ENCODE data around the gene CPN1.

CPN1 gene

DNA sequence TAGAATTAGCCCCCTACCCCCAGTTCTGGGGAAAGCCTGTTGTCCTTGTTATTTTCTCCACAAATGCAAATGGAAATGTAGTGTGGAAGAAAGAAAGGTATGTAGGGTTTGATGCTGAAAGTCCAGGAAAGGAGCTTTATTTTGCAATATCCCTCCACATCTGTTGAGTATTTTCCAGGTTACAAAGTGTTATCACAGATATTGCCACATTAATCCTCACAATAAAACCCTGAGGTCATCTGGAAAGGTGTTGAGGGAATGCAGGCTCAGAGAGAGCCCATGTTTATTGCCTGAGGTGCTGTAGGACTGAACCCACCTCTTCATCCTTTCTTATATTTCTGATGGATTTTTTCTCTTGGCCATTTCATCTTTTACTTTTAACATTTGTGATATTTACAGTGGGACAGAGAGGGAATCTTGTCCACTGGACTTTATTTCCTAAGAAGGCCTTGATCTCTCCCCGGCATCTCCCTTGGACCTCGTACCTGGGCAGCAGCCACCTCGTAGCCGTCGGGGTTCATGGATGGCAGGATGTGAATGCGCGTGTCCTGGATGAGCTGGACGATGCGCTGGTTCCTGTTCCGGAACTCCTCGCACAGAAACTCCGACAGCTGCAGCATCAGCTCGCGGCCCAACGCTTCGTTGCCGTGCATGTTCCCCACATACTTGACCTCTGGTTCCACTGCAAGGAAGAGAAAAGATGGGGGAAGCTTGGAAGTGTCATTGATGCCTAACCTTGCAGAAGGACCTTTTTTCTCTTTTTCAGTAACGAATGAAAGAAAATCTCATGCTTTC is 6.0 kb downstream of the CPN1 start:
- no peak for DNase-seq

DNA sequence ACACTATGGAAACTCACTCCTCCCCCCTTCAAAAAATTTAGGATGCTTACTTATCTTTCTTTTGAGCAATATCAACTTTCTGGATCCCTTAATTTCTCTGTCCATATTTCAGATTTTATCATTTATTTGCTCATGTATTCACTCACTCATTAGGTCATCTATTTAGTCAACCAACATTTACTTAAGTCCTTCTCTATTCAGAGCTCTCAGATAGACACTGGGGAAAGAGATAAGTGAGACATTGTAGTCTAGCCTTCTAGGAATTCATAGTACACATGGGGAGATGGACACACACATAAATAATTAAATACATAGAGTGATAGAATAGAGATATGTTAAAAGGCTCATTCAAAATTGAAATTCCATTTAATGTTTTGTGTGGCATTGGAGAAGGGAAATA is 9.2 kb downstream of the CPN1 start:
- no peak for DNase-seq

DNA sequence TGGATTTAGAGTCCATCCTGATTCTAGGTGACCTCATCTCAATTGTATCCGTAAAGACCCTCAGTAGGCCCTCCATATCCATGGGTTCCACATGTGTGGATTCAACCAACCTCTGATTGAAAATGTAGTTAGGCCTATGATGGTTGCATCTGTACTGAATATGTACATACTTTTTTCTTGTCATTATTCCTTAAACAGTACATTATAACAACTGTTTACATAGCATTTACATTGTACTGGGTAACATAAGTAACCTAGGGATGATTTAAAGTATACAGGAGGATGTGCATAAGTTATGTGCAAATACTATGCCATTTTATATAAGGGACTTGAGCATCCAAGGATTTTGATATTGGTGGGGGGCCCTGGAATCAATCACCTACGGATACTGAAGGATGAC is 10.1 kb downstream of the CPN1 start:
- no peak for DNase-seq

DNA sequence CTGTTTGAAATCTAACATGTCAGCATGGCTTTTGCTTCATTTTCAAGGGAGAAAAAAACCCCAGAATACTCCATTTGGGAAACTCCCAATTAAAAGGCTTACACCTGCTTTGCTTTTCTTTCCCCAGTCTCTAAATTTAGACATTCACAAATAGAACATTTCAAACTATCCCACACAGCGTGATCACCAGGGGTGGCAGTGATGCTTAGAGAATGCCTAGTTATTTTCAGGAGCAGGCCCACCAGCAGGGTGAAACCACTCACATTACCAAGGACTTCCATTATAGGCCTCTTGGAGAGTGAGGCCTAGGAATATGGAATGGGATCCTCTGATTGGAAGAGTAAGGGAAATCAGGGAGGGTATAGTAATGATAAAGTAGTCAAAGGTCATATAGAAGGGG is 14.2 kb downstream of the CPN1 start:
- no peak for DNase-seq

DNA sequence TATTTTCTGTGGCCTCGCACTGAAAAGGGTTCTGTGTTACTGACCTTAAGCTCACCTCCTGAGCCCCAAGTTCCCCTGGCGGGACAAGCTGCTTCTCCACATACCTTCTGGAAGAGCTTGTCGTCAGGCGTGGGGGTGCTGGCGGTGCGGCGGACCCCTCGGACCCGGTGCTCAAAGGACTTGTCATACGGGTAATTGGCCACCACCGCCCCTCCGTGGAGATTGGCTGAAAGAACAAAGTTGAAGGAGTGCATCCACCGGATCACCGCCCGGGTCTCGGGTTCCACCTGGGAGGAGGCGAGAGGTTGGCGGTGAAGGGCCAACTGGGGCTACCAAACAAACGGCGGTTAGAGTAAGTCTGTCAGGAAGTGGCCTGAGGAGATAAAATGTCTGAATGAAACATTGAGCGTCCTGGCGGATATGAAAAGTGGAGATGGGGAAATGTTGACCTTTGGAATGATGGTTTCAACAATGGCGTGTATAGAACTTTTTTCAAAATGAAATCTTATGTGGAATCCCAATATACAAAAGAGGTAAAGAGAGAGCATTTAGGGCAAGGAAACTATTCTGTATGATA is 16.5 kb downstream of the CPN1 start:
- DNase-seq, result no peak

DNA sequence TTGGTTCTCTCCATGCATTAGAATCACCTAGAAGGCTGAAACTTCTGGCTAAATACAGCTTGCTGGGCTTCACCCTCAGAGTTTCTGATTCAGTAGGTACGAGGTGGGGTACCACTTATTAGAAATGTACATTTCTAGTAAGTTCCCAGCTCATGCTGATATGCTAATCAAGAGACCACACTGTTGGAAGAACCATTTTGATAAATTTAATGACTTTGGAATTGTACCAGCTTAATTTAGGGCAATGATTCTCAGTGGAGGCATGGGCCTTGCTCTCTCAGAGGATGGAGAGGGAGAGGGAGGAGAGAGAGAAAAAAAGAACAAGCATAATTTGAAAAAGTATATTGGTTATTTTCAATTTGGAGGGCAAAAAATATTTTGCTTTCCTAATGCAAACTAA is 20.3 kb downstream of the CPN1 start:
- DNase-seq, result no peak

DNA sequence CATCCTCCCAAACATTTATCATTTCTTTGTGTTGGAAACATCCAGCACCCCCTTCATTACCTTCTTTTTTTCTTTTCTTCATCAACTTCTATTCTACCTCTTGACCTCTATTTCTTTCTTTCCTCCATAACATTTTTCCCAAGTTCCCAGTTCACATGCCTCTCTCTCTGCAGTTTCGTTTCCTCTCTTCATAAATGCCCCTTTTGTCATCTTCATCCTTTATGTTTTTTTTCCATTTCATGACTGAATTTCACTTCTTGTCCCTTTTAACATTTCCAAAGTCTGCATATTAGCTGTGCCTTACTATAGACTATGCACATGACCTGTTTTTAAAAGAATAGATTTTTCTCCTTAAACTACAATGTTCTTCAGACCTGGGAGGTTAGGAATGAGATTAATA is 23.7 kb downstream of the CPN1 start:
- no peak for DNase-seq

DNA sequence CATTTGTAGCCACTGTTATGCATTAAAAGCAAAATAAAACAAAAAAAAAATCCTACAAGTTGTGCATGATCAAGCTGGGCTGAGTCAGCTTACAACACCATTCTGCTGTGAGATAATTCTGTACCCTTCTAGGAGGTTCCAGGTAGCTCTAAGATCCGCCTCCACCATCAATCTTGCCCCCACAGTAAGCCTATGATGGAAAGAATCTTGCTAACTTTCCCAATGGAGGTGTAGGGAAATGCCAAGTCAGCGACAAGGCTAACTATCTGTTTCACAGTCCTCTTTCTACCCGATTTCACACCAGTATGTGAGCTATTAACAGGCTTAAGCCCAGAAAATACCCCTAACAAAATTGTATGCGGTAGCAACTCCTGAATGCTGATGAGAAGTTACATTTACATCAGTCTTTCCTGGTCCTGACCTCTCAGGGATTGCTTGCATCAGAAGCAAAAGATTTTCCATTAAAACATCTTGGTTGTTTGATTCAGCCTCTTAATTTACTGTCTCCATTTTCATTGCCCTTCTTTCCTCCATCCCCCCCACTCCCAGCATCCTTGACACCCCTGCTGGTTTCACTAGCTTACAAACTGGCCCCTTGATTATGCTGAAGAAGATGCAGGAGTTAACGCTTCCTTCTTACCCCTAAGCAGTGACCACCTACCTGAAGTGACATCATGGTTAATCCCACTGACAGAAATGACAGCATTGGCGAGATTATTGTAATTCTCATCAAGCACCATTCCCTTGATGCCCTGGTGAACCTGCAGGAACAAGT is 27.8 kb downstream of the CPN1 start:
- DNase-seq, result no peak

DNA sequence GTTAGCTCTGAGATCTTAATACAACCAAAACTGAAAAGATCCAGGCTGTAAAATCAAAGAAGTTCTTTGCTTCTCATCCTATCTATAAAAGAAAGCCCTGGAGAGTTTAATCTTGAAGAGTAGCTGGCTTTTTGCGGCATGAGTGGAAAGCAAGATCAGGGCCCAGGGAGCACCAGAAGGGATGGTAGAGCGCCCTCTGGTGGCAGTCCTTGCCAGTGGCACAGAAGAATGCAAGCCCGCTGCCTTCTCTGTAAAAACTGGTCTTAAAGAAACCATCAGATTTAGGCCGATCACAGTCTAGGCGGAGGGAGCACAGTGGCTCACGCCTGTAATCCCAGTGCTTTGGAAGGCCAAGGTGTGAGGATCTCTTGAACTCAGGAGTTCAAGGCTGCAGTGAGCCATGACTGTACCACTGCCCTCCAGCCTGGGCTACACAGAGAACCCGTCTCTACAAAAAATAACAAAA is 35.6 kb downstream of the CPN1 start:
- peak; percentile 19 to 65 for DNase-seq

DNA sequence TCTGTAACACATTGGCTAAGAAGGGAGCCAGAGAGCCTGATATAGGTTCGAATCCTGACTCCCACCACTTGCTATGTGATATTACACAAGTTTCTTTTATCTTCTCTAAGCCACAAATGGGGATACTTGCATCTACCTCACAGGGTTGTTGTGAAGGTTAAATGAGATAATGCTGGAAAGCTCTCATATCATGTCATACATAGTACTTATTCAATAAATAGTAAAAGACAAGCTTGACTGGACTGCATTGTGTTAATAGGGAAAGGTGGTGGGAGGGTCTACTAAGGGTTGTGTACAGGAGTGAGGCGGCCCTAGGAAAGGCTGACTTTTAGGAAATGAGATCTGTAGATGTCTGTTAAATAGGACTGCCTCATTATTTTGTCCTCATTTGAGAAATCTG is 36.1 kb downstream of the CPN1 start:
- no peak for DNase-seq

DNA sequence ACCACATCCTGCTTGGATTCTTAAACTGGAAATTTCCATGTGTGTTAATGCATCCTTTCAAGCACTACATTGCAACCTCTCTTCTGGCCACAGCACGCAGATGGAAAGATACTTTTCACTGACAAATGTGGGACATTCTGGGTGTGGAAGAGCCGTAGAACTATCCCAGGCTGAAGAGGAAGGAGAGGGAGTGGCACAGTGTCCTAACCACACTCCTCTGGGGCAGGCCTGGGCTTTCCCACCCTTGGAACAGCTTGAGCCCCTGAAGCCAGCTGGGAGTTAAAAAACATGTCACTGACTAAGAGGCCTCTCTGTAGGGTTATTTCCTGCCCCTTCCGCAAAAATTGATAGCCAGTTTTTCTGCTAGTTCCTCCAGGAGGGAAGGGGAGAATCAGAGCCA is 37.9 kb downstream of the CPN1 start:
- no peak for DNase-seq

DNA sequence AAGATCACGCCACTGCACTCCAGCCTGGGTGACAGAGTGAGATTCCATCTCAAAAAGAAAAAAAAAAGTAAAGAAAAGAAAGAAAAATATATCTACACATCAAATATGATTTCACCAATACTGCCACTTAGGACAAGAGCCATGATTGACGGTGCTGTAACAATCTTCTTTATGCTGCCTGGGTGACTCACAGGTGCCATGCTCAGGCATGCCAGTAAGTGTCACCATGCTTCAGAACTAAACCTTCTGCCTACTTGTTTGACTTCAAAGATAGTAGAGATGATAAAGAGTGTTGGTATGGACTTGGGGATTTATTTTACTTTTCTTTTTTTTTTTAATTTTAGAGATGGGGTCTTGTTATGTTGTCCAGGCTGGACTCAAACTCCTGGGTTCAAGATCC is 38.3 kb downstream of the CPN1 start:
- DNase-seq, result no peak

DNA sequence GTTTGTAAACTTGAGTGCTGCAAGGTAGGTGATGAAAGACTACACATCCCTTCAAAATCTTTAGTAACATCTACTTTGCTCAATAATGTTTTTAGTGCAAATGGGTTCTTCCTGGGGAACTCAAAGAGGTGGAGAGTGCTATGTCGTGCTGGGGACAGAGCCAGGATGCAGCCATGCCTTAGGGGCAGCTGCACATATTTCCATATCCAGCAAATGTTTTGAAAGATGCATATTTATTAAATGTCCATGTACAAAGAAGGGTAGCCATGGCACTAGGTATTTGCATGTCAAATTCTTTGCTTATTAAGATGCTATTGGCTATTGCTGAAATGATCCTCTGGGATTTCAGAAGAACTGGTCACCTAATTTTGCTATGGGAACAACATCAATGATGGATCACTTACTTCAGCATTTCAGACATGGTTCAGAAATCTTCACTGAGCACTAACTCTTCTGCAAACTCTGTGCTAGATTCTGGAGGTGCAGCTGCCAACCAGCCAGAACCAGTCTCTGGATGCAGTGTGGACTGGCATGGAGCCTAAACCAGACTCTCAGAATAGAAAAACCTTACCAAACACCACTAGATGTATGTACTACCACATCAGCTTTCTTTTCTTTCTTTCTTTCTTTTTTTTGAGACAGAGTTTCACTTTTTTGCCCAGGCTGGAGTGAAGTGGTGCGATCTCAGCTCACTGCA is 40.2 kb downstream of the CPN1 start:
- no peak for DNase-seq

DNA sequence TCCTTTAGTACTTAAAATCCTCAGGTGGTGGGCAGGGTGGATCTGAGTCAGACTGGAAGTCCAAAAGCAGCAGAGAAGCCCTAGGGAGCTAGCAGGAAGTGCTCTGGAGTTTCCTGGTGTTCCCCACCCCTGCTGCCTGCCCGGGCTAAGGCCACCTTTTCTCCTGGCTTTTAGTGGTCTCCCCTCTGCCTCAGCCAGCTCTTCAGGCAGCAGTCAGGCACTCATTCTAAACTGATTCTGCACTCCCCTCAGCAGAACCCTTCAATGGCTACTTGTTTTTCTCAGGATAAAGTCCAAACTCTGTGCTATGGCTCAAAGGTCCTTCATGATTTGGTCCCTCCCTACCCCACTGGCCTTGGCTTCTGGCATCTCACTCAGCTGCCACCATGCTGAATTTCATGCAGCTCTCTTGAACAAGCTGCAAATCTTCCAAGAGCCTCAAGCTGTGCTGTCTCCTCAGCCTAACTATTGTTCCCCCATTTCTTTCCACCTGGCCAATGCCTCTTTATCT is 43.1 kb downstream of the CPN1 start:
- no peak for DNase-seq

DNA sequence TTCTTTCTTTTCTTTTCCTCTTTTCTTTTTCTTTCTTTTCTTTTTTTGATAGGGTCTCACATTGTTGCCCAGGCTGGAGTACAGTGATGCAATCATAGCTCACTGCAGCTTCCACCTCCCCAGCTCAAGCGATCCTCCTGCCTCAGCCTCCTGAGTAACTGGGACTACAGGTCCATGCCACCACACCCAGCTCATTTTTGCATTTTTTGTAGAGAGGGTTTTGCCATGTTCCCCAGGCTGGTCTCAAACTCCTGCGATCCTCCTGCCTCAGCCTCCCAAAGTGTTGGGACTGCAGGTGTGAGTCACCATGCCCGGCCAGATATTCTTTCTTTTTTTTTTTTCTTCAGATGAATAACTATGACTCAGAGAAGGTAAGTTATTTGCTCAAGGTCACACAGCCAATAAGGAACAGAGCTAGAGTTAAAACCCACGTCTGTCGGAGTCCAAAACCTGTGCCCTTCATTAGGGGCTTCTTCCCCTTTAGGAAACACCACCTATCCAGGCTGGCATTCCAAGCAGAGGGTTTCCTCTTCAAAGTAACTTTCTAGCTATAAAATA is 43.8 kb downstream of the CPN1 start:
- DNase-seq, result no peak

DNA sequence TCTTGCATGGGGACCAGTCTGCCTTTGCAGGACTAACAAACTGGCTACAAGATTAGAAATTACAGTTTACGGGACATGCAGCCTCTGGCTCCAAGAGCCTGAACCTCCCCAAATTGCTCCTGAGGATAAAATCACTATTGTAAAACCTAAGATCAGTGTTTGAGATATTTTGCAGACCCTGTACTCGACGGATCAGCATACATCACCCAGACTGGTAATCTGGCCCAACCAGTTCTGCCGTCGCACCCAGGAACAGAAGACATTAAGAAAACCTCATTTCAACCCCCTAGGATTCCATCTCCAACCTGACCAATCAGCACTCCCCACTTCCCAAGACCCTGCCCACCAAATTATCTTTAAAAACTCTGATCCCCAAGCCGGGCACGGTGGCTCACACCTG is 44.8 kb downstream of the CPN1 start:
- DNase-seq, result no peak

DNA sequence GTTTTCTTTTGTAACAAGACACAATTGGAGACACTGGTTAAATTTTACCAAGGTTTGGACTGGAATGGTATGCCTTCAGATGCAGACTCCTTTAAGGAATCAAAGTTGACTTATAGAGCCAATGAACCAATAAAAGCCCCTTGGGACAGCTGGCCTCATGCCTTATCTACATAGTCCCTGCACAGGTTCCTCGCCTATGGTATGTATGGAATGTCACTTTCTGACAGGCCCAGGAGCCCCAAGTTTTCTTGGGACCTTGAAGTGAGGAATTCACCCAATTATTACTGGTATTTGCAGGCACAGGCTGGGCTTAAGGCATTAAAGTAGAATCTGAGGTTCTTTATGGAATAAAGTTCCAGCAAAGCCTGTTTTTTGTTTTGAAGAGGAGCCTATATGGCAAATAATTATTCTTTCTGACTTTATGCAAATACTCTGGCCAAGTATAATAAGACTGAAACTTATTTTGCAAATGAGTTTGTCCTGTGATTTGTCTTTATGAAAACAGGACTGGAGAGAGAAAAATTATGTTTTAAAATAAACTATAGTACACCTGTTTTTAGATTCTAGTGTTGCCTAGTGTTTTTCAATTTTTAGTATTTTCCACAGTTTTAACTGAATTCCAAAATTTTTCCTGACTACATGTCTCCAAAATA is 47.8 kb downstream of the CPN1 start:
- no peak for DNase-seq

DNA sequence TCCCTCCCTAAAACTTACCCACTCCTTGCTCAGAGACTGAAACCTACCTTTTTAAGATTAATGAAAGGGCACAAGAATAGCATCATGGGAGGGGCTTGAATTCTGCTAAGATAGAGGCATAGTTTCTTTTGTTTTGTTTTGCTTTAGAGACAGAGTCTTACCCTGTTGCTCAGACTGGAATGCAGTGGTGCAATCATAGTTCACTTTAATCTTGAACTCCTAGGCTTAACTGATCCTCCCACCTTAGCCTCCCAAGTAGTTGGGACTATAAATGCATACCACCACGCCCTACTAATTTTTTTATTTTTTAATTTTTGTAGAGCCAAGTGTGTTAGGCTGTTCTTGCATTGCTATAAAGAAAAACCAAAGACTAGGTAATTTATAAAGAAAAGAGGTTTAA is 54.3 kb downstream of the CPN1 start:
- DNase-seq, result no peak

DNA sequence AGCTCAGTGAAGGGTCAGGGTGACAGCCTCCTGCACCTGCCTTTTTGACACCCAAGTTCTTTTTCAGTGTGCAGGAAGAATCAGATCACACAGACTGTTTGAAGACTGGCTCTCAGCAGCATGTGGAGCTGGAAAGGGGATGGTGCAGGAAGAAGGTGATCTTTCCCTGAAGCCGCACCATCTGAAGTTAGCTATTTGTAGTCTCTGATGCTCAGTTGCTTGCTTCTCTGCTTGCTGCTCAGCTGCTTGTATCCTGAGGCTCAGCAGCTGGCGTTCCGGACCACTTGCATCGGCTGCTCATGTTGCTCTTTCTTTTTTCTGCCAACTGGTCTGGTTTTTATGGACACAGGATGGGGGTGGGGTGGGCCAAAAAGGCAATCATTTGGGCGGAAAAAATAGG is 56.1 kb downstream of the CPN1 start:
- peak; percentile 64 to 80 for DNase-seq

DNA sequence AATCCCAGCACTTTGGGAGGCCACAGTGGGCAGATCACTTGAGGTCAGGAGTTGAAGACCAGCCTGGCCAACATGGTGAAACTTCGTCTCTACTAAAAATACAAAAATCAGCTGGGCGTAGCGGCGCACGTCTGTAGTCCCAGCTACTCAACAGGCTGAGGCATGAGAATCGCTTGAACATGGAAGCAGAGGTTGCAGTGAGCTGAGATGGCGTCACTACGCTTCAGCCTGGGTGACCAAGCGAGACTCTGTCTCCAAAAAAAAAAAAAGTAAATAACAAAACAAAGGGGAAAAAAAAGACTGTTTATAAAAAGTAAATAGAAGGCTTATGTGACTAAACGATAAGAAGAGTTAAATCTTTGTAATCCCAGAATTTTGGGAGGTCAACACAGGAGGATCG is 56.9 kb downstream of the CPN1 start:
- DNase-seq, result no peak

DNA sequence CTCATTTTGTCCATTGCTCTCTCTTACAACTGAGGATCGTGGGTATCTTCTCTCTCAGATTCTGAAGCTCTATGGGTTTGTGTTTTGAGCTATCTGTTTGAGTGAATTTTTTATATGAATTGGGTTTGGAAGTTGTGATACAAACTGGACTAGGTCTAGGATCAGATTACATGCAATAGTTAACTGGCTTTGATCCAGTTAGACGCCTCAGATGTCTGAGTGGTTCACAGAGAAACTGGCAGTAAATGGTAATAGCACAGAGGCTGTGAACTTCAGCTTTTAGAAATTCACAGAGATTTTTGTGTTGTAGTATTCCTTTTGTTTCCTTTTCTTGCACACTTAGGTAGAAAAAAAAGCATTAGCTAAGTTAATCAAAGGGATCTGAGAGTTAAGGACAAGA is 59.3 kb downstream of the CPN1 start:
- no peak for DNase-seq

DNA sequence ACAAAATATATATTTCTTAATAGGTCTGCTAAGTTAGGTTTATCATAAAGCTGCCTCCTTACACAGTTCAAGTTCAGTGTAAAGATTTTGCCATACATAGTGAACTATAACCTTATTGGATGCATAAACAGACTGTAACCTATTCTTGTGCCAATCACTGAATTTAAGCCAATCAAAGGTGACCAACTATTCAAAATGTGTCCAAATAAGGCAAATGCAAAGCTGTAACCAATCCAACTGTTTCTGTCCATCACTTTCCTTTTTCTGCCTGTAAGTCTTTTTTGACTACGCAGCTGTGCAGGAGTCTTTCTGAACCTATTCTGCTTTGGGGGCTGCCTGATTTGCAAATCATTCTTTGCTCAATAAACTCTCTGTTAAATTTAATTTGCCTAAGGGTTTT is 60.3 kb downstream of the CPN1 start:
- peak in 1 of 2 experiments; percentile 39 for DNase-seq

Measured in NCI-H187 (cell line).